Frontal cortex (tissue), 4 donors: Measurements from ENCODE around the gene BOD1L1. TPM values are rescaled to one million over a fixed set of nuclear protein-coding genes. Genes with fewer than 3 reads are reported as not detected.

Experiments used
- DNase-seq, 2 donors: peaks; one replicate each; pipeline ENCODE4 v3.0.0; 2012; ENCODE audit warnings: low spot score in 2 of 2
- FAIRE-seq: peaks from 2 replicates; lab custom pipeline; 2012; peaks lifted over from hg19 to GRCh38; lab: Jason Lieb, UNC
- total RNA-seq: library from RNA; depleted of rRNA; stranded (reverse); fragments of >200 nt; gene quantifications from one replicate; pipeline ENCODE4 v1.2.3, GENCODE V29; 2014
- donor health status: control.
- donor health status: control.
- donor health status: control.

The BOD1L1 gene
- total RNA-seq, 1 donor from 2014 or later: 45.2 TPM

GRCh38 chr4:13541720-13542576 is 85.6 kb downstream of the BOD1L1 start:
- FAIRE-seq: no peak
- peak; percentile 31 to 40 for DNase-seq

- FAIRE-seq: no peak
- DNase-seq: peak; percentile 11 to 25
These were observed 86.3 kb downstream of the BOD1L1 start for GRCh38 chr4:13541176-13541604.

GRCh38 chr4:13540446-13541175 is 86.9 kb downstream of the BOD1L1 start:
- peak; percentile 15 to 22 for DNase-seq
- no peak for FAIRE-seq

GRCh38 chr4:13539619-13540445 is 87.7 kb downstream of the BOD1L1 start:
- FAIRE-seq: no peak
- DNase-seq: peak; percentile 8 to 22

GRCh38 chr4:13539047-13539618 is 88.4 kb downstream of the BOD1L1 start:
- FAIRE-seq: no peak
- peak; percentile 22 to 25 for DNase-seq

- DNase-seq (peak; percentile 6 to 19), FAIRE-seq (no peak)
These were observed 89.0 kb downstream of the BOD1L1 start for GRCh38 chr4:13538427-13538973.

- DNase-seq (peak in 1 of 2 donors; percentile 6), FAIRE-seq (no peak)
These were observed 89.7 kb downstream of the BOD1L1 start for GRCh38 chr4:13537832-13538177.

- no peak for FAIRE-seq
These were observed 90.3 kb downstream of the BOD1L1 start for GRCh38 chr4:13537011-13537831.

GRCh38 chr4:13536607-13537006 is 90.9 kb downstream of the BOD1L1 start:
- no peak for FAIRE-seq
- DNase-seq: no peak

More at GRCh38 chr4:13537011-13537831, 90.3 kb downstream of the BOD1L1 start:
- DNase-seq: peak in 1 of 2 donors; percentile 7

- no peak for FAIRE-seq
These were observed 91.7 kb downstream of the BOD1L1 start for GRCh38 chr4:13535708-13536361.

GRCh38 chr4:13535118-13535517 is 92.4 kb downstream of the BOD1L1 start:
- no peak for DNase-seq

More at GRCh38 chr4:13535708-13536361, 91.7 kb downstream of the BOD1L1 start:
- DNase-seq: peak; percentile 10 to 16

GRCh38 chr4:13534344-13535063 is 93.0 kb downstream of the BOD1L1 start:
- DNase-seq (peak; percentile 10 to 20), FAIRE-seq (no peak)

More at GRCh38 chr4:13535118-13535517, 92.4 kb downstream of the BOD1L1 start:
- no peak for FAIRE-seq

GRCh38 chr4:13533670-13534343 is 93.7 kb downstream of the BOD1L1 start:
- no peak for FAIRE-seq
- DNase-seq: no peak

GRCh38 chr4:13531625-13531998 is 95.9 kb downstream of the BOD1L1 start:
- FAIRE-seq: no peak
- DNase-seq: no peak

- no peak for DNase-seq
- FAIRE-seq: no peak
These were observed 96.5 kb downstream of the BOD1L1 start for GRCh38 chr4:13530823-13531624.
